Measurements from ENCODE around the gene DHRS1. TPM values are rescaled to one million over a fixed set of nuclear protein-coding genes. Genes with fewer than 3 reads are reported as not detected.
A peak's percentile ranks its signal among the peaks of the same experiment; 100 is the strongest.

DHRS1 gene
- total RNA-seq, 1 donor from 2014 or later: 29.3 TPM

DNA sequence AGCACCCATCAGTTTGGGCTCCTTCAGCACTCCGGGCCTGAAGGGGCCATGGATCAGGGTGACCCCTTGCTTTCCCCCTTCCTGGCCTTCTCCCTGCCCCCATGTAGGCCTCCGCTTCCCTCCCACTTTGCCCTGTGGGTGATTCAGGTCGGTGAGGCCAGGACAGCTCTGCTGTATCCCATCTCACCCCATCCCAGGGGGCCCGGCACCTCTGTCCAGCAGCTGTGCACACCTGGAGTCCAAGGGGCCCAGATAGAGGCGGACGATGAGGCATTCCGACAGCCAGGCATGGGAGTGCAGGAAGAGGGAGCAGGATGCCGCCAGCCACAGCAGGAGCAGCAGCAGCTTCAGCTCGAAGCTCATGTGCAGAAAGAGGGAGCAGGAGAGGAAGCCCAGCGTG is 23.1 kb upstream of the DHRS1 start:
- Mint-ChIP-seq H3K36me3 (ENCODE audit: low read depth) (no peaks in the 10 kb centered on the region), H3K27ac (ENCODE audit: unreplicated experiment) (no peak overlapping the region), H3K4me1 (ENCODE audit: low read depth) (peaks cover 10% of the 10 kb centered on the region)

DNA sequence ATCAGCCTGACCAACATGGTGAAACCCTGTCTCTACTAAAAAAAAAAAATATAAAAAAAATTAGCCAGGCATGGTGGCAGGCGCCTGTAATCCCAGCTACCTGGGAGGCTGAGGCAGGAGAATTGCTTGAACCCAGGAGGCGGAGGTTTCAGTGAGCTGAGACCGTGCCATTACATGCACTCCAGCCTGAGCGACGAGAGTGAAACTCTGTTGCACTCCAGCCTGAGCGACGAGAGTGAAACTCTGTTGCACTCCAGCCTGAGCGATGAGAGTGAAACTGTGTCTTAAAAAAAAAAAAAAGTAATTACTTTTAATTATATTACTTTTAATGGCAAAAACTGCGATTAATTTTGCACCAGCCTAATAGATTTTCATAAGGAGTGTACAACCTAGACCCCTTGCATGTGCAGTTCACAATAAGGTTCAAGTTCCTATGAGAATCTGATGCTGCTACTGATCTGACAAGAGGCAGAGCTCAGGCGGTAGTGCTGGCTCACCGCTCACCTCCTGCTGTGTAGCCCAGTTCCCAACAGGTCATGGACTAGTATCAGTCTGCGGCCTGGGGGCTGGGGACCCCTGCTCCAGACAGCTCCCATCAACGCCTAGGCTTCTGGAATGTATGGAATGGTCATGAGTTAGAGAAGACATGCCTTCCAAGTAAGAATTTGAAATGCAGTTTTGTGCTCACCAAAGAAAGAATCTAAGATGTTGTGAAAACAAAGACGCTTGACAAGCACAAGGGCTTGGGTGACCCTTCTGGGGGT is 21.8 kb upstream of the DHRS1 start:
- TF ChIP-seq, protein P1, sequence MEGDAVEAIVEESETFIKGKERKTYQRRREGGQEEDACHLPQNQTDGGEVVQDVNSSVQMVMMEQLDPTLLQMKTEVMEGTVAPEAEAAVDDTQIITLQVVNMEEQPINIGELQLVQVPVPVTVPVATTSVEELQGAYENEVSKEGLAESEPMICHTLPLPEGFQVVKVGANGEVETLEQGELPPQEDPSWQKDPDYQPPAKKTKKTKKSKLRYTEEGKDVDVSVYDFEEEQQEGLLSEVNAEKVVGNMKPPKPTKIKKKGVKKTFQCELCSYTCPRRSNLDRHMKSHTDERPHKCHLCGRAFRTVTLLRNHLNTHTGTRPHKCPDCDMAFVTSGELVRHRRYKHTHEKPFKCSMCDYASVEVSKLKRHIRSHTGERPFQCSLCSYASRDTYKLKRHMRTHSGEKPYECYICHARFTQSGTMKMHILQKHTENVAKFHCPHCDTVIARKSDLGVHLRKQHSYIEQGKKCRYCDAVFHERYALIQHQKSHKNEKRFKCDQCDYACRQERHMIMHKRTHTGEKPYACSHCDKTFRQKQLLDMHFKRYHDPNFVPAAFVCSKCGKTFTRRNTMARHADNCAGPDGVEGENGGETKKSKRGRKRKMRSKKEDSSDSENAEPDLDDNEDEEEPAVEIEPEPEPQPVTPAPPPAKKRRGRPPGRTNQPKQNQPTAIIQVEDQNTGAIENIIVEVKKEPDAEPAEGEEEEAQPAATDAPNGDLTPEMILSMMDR (IDR thresholded peaks at IDR 0.05): no peak

More for the DNA sequence above, 23.1 kb upstream of the DHRS1 start:
- Mint-ChIP-seq H3K4me3 (ENCODE audit: unreplicated experiment) (no peak overlapping the region), H3K9me3 (ENCODE audit: low read depth) (no peaks in the 10 kb centered on the region), H3K27me3 (ENCODE audit: low read depth) (peaks cover 7% of the 10 kb centered on the region)
- TF ChIP-seq, protein P1 (IDR thresholded peaks at IDR 0.05): no peak
- no peak for DNase-seq (ENCODE audit: low spot score)

DNA sequence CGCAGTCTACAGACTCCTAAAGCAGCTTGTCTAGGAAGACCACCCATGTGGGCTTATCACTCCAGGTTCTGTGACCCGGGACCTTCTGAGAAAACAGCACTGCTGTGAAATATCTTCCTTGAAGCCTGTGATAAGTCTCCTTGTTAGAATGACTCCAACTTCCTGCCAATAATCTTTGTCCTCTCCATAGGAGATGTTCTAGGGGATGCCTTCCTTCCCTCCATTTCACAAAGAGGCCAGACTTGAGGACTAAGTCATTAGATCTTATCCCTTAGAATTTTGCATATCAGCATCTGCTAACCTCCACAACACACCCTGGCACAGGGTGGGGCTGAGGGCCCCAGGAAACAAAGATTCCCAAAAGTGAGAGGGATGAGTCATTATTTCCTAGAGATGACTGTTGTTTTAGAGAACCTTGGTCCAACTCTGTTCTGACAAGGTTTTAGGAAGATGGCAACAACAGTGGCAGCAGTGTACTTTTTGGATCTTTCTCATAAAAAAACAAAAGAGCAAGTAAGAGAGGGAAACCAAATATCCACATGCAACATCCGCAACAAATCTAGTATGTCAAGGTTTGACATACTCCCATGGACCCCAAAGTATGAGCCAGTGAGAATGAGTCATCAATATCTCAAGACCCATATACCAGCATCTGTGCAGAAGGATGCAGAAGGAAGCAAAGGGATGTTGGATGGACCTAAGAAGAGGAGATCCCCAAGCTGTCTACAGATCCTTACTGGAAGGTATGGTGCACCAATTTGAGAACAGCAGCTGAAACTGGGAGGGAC is 17.8 kb upstream of the DHRS1 start:
- peaks cover 2% of the 10 kb centered on the region for H3K36me3 Mint-ChIP-seq (ENCODE audit: low read depth)
- no peaks in the 10 kb centered on the region for H3K9me3 Mint-ChIP-seq (ENCODE audit: low read depth)
- peaks cover 7% of the 10 kb centered on the region for H3K27me3 Mint-ChIP-seq (ENCODE audit: low read depth)
- H3K4me1 Mint-ChIP-seq (ENCODE audit: low read depth): peaks cover 15% of the 10 kb centered on the region
- TF ChIP-seq, protein P1 (IDR thresholded peaks at IDR 0.05): no peak
- no peak overlapping the region for H3K4me3 Mint-ChIP-seq (ENCODE audit: unreplicated experiment)
- no peak for DNase-seq (ENCODE audit: low spot score)
- no peak overlapping the region for H3K27ac Mint-ChIP-seq (ENCODE audit: unreplicated experiment)

More for the DNA sequence above, 21.8 kb upstream of the DHRS1 start:
- H3K27ac Mint-ChIP-seq (ENCODE audit: unreplicated experiment): peak overlapping the region; percentile 83
- H3K9me3 Mint-ChIP-seq (ENCODE audit: low read depth): no peaks in the 10 kb centered on the region
- peaks cover 16% of the 10 kb centered on the region for H3K4me1 Mint-ChIP-seq (ENCODE audit: low read depth)
- DNase-seq (ENCODE audit: low spot score): no peak
- no peak overlapping the region for H3K4me3 Mint-ChIP-seq (ENCODE audit: unreplicated experiment)
- H3K27me3 Mint-ChIP-seq (ENCODE audit: low read depth): peaks cover 7% of the 10 kb centered on the region
- H3K36me3 Mint-ChIP-seq (ENCODE audit: low read depth): no peaks in the 10 kb centered on the region

DNA sequence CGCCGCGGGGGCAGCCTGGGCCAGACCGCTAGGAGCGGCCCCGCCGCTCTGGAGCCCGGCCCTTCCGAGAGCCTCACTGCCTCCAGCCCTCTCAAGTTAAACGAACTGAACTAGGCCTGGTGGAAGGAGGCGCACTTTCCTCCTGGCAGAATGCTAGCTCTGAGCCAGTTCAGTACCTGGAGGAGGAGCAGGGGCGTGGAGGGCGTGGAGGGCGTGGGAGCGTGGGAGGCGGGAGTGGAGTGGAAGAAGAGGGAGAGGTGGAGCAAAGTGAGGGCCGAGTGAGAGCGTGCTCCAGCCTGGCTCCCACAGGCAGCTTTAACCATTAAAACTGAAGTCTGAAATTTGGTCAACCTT is 17.0 kb upstream of the DHRS1 start:
- H3K27me3 Mint-ChIP-seq (ENCODE audit: low read depth): peaks cover 7% of the 10 kb centered on the region

More for the DNA sequence above, 17.0 kb upstream of the DHRS1 start:
- Mint-ChIP-seq H3K36me3 (ENCODE audit: low read depth) (peaks cover 2% of the 10 kb centered on the region), H3K4me3 (ENCODE audit: unreplicated experiment) (no peak overlapping the region), H3K27ac (ENCODE audit: unreplicated experiment) (no peak overlapping the region), H3K4me1 (ENCODE audit: low read depth) (peaks cover 7% of the 10 kb centered on the region), H3K9me3 (ENCODE audit: low read depth) (no peaks in the 10 kb centered on the region)
- DNase-seq (ENCODE audit: low spot score): no peak
- TF ChIP-seq, protein P1 (IDR thresholded peaks at IDR 0.05): no peak

Data from chondrocyte (in vitro differentiated cells).